ENCODE measurements around the gene CLSTN3. TPM values are rescaled to one million over a fixed set of nuclear protein-coding genes. Genes with fewer than 3 reads are reported as not detected.

Gene CLSTN3
- total and polyA plus RNA-seq, 2 of the 8 experiments (the other 6 are each of a cell fraction or from before 2014, with no cell fraction given): 20.4 to 26.3 TPM

- TF ChIP-seq, protein P1, sequence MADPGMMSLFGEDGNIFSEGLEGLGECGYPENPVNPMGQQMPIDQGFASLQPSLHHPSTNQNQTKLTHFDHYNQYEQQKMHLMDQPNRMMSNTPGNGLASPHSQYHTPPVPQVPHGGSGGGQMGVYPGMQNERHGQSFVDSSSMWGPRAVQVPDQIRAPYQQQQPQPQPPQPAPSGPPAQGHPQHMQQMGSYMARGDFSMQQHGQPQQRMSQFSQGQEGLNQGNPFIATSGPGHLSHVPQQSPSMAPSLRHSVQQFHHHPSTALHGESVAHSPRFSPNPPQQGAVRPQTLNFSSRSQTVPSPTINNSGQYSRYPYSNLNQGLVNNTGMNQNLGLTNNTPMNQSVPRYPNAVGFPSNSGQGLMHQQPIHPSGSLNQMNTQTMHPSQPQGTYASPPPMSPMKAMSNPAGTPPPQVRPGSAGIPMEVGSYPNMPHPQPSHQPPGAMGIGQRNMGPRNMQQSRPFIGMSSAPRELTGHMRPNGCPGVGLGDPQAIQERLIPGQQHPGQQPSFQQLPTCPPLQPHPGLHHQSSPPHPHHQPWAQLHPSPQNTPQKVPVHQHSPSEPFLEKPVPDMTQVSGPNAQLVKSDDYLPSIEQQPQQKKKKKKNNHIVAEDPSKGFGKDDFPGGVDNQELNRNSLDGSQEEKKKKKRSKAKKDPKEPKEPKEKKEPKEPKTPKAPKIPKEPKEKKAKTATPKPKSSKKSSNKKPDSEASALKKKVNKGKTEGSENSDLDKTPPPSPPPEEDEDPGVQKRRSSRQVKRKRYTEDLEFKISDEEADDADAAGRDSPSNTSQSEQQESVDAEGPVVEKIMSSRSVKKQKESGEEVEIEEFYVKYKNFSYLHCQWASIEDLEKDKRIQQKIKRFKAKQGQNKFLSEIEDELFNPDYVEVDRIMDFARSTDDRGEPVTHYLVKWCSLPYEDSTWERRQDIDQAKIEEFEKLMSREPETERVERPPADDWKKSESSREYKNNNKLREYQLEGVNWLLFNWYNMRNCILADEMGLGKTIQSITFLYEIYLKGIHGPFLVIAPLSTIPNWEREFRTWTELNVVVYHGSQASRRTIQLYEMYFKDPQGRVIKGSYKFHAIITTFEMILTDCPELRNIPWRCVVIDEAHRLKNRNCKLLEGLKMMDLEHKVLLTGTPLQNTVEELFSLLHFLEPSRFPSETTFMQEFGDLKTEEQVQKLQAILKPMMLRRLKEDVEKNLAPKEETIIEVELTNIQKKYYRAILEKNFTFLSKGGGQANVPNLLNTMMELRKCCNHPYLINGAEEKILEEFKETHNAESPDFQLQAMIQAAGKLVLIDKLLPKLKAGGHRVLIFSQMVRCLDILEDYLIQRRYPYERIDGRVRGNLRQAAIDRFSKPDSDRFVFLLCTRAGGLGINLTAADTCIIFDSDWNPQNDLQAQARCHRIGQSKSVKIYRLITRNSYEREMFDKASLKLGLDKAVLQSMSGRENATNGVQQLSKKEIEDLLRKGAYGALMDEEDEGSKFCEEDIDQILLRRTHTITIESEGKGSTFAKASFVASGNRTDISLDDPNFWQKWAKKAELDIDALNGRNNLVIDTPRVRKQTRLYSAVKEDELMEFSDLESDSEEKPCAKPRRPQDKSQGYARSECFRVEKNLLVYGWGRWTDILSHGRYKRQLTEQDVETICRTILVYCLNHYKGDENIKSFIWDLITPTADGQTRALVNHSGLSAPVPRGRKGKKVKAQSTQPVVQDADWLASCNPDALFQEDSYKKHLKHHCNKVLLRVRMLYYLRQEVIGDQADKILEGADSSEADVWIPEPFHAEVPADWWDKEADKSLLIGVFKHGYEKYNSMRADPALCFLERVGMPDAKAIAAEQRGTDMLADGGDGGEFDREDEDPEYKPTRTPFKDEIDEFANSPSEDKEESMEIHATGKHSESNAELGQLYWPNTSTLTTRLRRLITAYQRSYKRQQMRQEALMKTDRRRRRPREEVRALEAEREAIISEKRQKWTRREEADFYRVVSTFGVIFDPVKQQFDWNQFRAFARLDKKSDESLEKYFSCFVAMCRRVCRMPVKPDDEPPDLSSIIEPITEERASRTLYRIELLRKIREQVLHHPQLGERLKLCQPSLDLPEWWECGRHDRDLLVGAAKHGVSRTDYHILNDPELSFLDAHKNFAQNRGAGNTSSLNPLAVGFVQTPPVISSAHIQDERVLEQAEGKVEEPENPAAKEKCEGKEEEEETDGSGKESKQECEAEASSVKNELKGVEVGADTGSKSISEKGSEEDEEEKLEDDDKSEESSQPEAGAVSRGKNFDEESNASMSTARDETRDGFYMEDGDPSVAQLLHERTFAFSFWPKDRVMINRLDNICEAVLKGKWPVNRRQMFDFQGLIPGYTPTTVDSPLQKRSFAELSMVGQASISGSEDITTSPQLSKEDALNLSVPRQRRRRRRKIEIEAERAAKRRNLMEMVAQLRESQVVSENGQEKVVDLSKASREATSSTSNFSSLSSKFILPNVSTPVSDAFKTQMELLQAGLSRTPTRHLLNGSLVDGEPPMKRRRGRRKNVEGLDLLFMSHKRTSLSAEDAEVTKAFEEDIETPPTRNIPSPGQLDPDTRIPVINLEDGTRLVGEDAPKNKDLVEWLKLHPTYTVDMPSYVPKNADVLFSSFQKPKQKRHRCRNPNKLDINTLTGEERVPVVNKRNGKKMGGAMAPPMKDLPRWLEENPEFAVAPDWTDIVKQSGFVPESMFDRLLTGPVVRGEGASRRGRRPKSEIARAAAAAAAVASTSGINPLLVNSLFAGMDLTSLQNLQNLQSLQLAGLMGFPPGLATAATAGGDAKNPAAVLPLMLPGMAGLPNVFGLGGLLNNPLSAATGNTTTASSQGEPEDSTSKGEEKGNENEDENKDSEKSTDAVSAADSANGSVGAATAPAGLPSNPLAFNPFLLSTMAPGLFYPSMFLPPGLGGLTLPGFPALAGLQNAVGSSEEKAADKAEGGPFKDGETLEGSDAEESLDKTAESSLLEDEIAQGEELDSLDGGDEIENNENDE (IDR thresholded peaks at IDR 0.05; ENCODE audit: insufficient replicate concordance, low read length): no peak
- TF ChIP-seq SP4 (IDR thresholded peaks at IDR 0.05; ENCODE audit: low read length) (no peak), CBX5 (IDR thresholded peaks at IDR 0.05; ENCODE audit: low read depth, low read length) (no peak), CHD2 (IDR thresholded peaks at IDR 0.05; ENCODE audit: low read length) (no peak), MAFK (IDR thresholded peaks at IDR 0.05; ENCODE audit: low read depth, low read length) (no peak), TAF7 (optimal IDR thresholded peaks at IDR 0.05; ENCODE audit: borderline replicate concordance, low read depth, low read length) (no peak), SRF (IDR thresholded peaks at IDR 0.05; ENCODE audit: low read depth, low read length) (no peak)
- TF ChIP-seq, protein P2, sequence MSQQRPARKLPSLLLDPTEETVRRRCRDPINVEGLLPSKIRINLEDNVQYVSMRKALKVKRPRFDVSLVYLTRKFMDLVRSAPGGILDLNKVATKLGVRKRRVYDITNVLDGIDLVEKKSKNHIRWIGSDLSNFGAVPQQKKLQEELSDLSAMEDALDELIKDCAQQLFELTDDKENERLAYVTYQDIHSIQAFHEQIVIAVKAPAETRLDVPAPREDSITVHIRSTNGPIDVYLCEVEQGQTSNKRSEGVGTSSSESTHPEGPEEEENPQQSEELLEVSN (IDR thresholded peaks at IDR 0.05): no peak
These were observed 26.2 kb upstream of the CLSTN3 start (continued) for GRCh38 chr12:7103837-7104584.
